ENCODE measurements around the gene P2RX3.

DNA sequence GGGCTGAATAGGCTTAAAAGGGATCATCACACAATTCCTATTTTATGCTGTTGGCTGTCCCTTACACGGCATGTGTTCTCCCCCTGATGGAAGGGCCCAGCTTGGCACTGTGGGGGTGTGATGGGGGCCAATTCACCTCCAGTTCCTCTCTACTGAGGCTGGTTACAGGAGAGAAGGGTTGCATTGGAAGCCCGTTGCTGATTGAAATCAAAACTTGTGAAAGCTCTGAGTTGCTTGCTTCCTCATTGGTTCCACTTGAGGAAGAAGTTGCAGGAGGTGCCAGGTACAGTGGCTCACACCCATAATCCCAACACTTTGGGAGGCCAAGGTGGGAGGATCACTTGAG lies 65.6 kb downstream of the P2RX3 start:
- no peak for TF ChIP-seq POLR2AphosphoS5 (IDR thresholded peaks at IDR 0.05; ENCODE audit: low read depth, low read length)
- 0 out of 2 replicates have a peak, but pooled peaks have one; percentile 15 for TF ChIP-seq POLR2A (IDR thresholded peaks at IDR 0.05; ENCODE audit: low read depth, low read length)
